Right atrium auricular region (tissue), 2 donors: ENCODE measurements around the gene PHYHIPL. TPM values are rescaled to one million over a fixed set of nuclear protein-coding genes. Genes with fewer than 3 reads are reported as not detected.

ENCODE experiments used
- DNase-seq: peaks from one replicate; pipeline ENCODE4 v3.0.0-alpha.2; 2019; ENCODE audit warnings: low spot score
- H3K27ac ChIP-seq, 2 donors: fragments of 200-600 bp; sonication (generic); 1 replicate in 1 of 2; 2 replicates in 1 of 2; pipeline ENCODE4 v1.5.1; 2016 to 2019
- H3K27me3 ChIP-seq, 2 donors: fragments of 200-600 bp; sonication (generic); one replicate each; pipeline versions ENCODE4 v1.5.1 to v1.6.0; 2017 to 2019
- H3K36me3 ChIP-seq: fragments of 200-600 bp; sonication (generic); one replicate; pipeline ENCODE4 v1.5.1; 2016
- H3K4me1 ChIP-seq, 2 donors: fragments of 200-600 bp; sonication (generic); one replicate each; pipeline versions ENCODE4 v1.5.1 to v1.6.0; 2017 to 2019
- H3K4me3 ChIP-seq, 2 donors: fragments of 200-600 bp; sonication (generic); 1 replicate in 1 of 2; 2 replicates in 1 of 2; pipeline ENCODE4 v1.5.1; 2017 to 2019; ENCODE audit warnings: mild to moderate bottlenecking in 1 of 2, moderate library complexity in 1 of 2
- H3K9me3 ChIP-seq, 2 donors: fragments of 200-600 bp; sonication (generic); one replicate each; pipeline ENCODE4 v1.5.1; 2019
- total RNA-seq, 2 donors: library from RNA; depleted of rRNA; stranded (reverse); fragments of >200 nt; gene quantifications; one replicate each; pipeline ENCODE4 v1.1.0, GENCODE V29; 2016
- TF ChIP-seq, protein P1 (sequence below), 2 donors: fragments of 200-600 bp; sonication (generic); IDR thresholded peaks; one replicate each; pipeline ENCODE4 v1.5.1; 2019; ENCODE audit warnings: antibody characterized with exemption in 2 of 2

The PHYHIPL gene
- total RNA-seq, 2 donors from 2014 or later: 0.28 TPM; not detected in 1

DNA sequence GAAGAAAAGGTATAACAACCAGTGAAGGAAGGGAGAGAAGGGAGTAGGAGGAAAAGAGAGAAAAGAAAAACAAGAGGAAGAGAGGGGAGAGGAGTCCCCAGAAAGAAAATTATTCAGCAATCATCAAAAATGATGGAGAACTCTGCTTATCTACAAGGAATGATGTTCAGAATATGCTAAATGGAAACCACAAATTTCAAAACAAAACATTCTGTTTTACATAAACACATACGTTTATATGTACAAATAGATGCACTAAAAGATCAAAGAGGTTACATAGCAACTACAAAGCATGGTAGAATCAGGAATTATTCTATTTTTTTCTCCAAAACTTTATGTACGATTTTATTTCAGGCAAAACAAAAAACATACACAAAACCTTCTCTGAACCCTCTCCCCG is 94.0 kb downstream of the PHYHIPL start:
- Histone ChIP-seq H3K27me3 (no peaks in the 10 kb centered on the region), H3K27ac (no peak overlapping the region), H3K4me1 (no peaks in the 10 kb centered on the region), H3K4me3 (no peak overlapping the region), H3K9me3 (no peaks in the 10 kb centered on the region), H3K36me3 (peaks cover 5% of the 10 kb centered on the region)
- TF ChIP-seq, protein P1, sequence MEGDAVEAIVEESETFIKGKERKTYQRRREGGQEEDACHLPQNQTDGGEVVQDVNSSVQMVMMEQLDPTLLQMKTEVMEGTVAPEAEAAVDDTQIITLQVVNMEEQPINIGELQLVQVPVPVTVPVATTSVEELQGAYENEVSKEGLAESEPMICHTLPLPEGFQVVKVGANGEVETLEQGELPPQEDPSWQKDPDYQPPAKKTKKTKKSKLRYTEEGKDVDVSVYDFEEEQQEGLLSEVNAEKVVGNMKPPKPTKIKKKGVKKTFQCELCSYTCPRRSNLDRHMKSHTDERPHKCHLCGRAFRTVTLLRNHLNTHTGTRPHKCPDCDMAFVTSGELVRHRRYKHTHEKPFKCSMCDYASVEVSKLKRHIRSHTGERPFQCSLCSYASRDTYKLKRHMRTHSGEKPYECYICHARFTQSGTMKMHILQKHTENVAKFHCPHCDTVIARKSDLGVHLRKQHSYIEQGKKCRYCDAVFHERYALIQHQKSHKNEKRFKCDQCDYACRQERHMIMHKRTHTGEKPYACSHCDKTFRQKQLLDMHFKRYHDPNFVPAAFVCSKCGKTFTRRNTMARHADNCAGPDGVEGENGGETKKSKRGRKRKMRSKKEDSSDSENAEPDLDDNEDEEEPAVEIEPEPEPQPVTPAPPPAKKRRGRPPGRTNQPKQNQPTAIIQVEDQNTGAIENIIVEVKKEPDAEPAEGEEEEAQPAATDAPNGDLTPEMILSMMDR (IDR thresholded peaks at IDR 0.05): no peak
- no peak for DNase-seq

DNA sequence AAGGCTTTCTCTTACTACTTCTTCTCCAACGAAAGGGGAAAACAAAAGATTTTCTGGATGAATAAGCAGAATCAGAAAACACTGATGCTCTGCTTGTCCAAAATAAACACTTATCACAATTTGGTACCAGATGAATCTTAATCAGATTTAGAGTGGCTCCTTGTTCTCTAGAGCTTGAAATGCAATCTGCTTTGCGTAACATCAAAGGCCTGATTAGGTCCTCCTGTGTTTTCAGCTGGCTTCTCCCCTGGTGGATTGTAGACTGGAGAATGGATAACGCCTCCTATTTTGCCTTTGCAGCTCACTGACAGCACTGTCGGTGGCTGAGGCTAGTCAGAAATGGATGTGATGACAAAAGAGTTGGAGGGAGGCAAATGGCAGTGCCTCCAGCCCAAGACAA is 94.7 kb downstream of the PHYHIPL start:
- DNase-seq: no peak
- no peaks in the 10 kb centered on the region for H3K9me3 ChIP-seq
- no peak overlapping the region for H3K27ac ChIP-seq
- H3K4me3 ChIP-seq: no peak overlapping the region
- TF ChIP-seq, protein P1 (IDR thresholded peaks at IDR 0.05): no peak
- no peaks in the 10 kb centered on the region for H3K4me1 ChIP-seq
- peaks cover 5% of the 10 kb centered on the region for H3K36me3 ChIP-seq
- no peaks in the 10 kb centered on the region for H3K27me3 ChIP-seq

DNA sequence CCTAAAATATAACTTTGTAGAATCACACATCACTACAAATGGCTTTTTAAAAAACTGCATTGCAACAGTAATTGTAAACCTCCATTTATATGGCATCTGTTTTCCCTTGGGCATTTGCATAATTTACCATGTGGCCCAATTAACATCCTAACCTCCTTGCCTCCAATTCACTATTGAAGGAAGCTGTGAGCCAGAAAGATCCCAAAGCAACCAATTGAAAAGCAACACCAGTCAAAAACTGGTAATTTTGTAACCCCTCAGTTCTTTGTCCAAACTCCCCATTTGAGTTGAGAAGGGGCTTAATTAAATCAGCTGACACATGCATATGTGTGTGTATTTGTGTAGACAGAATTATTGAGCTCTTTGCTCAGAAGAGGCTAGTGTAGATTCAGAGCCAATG is 95.6 kb downstream of the PHYHIPL start:
- Histone ChIP-seq H3K27me3 (no peaks in the 10 kb centered on the region), H3K9me3 (no peaks in the 10 kb centered on the region), H3K4me3 (no peak overlapping the region), H3K36me3 (peaks cover 5% of the 10 kb centered on the region), H3K27ac (no peak overlapping the region), H3K4me1 (no peaks in the 10 kb centered on the region)
- DNase-seq: no peak
- TF ChIP-seq, protein P1 (IDR thresholded peaks at IDR 0.05): no peak

DNA sequence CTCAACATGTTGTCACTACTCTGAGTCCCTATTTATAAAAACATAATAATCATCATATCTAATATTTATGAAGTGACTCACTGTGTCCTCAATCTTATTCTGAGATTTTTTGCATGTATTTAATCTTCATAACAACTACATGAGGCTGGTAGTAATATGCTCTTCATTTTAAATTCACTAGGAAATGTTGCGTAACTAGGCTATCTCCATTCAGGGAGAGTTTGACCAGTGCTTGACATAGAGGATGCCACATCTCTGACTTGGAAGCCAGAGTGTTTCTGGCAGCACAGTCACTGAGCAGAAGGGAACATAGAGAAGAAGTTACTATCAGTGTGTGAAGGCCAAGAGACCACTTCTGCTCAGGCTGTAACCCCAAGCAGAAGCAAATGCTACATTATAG is 97.0 kb downstream of the PHYHIPL start:
- Histone ChIP-seq H3K4me1 (no peaks in the 10 kb centered on the region), H3K27me3 (no peaks in the 10 kb centered on the region), H3K36me3 (peaks cover 5% of the 10 kb centered on the region), H3K9me3 (no peaks in the 10 kb centered on the region), H3K27ac (no peak overlapping the region), H3K4me3 (no peak overlapping the region)
- TF ChIP-seq, protein P1 (IDR thresholded peaks at IDR 0.05): no peak
- no peak for DNase-seq

DNA sequence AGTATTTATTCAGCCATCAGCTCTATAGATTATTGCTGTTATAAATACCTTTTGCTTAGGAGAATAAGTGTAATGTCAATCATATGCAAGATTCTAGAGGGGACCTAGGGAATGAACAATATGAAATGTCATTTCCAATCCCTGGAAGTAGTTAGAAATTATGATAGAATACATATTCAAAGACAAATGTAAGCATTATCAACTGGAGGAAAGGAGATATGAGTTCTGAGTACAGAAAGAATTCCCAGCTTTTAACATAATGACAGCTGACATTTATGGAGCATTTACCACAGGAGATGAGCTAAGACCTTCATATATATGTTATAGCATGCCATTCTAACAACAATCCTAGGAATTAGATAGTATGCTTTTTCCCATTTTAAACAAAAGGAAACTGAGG is 99.7 kb downstream of the PHYHIPL start:
- TF ChIP-seq, protein P1 (IDR thresholded peaks at IDR 0.05): no peak
- no peak for DNase-seq
- H3K4me1 ChIP-seq: no peaks in the 10 kb centered on the region
- no peaks in the 10 kb centered on the region for H3K36me3 ChIP-seq
- H3K4me3 ChIP-seq: no peak overlapping the region
- H3K27me3 ChIP-seq: no peaks in the 10 kb centered on the region
- H3K27ac ChIP-seq: no peak overlapping the region
- H3K9me3 ChIP-seq: no peaks in the 10 kb centered on the region

DNA sequence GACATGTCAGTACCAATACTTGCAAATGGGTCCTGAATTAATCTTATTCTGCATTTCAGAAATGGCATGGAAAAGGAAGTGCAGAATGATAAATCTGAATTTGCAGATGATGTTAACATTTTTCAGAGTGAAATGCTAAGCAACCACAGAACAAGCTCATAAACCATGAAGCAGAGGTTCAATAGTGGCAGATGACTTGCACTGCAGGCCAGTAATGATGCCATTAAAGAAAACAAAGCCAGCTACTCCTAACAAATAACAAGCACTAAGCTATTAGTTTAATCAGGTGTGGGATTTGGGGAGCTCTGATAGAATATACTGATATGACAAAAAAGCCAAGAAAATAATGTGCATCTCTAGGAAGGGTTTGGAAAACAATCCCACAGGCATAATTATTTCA is 100.5 kb downstream of the PHYHIPL start:
- no peak for DNase-seq
- H3K9me3 ChIP-seq: no peaks in the 10 kb centered on the region
- H3K36me3 ChIP-seq: no peaks in the 10 kb centered on the region
- no peaks in the 10 kb centered on the region for H3K4me1 ChIP-seq
- no peak overlapping the region for H3K4me3 ChIP-seq
- H3K27me3 ChIP-seq: no peaks in the 10 kb centered on the region
- no peak overlapping the region for H3K27ac ChIP-seq
- TF ChIP-seq, protein P1 (IDR thresholded peaks at IDR 0.05): no peak
